Stimulated activated CD4-positive, alpha-beta T cell treated with anti-CD3 and anti-CD28 coated beads, TNF-alpha, amount 100 ng/mL, for 1 hour (primary cell): ENCODE data around the gene COL5A1.
"Not testable (repeated sequence)": the region's sequence is repeated elsewhere in the genome, so short reads cannot be mapped to it uniquely, and the experiment has no call there.

Experiments
- DNase-seq, 3 donors: peaks; one replicate each; pipeline ENCODE4 v3.0.0-alpha.2; 2020; ENCODE audit warnings: low read depth in 3 of 3, low spot score in 1 of 3

COL5A1 gene

GRCh38 chr9:134850611-134851010 lies 209.0 kb downstream of the COL5A1 start:
- DNase-seq: no peak

DNA sequence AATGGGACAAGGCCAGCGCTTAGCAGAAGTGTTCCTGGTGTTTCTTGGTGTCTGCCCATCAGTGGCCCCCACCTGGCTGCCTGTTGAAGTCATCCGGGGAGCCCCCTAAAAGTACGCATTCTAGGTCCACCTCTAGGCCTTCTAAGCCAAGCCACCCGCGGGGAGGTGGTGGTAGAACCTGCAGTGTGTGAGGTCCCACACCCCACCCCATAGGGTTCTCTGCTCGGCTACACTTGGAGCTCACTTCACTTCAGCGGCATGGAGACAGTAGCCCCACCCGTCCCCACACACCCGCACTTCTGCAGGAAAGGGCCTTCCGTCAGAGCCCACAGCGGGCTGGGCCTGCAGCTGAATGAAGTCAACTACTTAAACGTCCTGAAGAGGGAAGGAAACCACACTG lies 209.4 kb downstream of the COL5A1 start:
- DNase-seq: no peak

DNA sequence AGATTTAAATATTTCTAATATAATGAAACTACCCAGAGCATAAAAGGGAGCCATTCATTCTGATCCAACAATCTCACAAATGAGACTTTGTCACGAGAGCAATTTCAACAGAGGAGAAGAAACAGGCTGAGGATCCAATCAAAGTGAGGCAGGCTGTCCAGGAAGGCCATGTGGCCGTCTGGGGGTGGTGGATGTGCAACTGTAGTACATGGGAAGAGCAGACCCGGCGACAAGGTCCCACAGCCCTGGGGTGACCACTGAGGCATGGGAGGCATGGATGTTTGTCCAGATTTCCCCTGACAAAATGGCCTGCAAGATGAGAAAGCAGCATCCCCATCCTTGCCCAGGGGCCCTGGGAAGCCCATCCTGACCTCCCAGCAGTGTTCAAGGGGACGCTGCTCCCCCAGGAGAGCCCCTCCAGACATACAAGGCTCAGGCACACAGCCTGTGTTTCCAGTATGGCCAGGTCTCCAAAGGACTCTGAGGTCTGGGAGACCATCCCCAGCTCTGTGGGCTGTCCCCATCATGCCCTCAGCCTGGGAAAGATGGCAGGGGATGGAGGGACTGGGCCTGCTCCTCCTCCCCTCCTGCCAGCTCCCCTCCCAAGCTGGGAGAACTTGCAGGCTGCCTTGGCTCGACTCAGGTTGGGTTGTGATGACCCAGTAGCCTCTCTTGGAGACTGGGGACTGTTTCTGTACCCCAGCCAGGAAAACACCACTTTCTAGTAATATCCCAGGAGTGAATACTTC lies 211.5 kb downstream of the COL5A1 start:
- DNase-seq: no peak

GRCh38 chr9:134853893-134854292 lies 212.3 kb downstream of the COL5A1 start:
- no peak for DNase-seq

DNA sequence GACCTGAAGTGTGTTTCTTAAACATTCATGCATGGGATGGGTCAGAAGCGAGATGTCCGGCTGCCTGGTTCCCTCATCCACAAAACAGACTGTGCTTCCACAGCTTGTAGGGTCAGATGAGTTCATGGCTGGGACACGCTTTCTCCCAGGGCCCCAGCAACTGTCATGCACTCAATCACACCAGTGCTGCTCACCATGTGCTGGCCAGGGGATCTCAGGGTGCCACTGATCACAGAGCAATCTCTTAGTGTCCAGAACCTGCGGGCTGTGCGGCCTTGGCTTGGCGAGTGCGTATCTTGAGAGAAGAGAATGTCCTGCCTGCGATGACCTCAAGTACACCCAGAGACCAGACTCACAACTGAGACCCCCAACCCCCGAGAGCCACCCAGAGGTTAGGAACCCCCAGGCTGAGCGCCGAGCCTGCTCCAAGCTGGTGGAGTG lies 213.0 kb downstream of the COL5A1 start:
- DNase-seq: no peak

GRCh38 chr9:134855231-134855899 lies 213.8 kb downstream of the COL5A1 start:
- no peak for DNase-seq

DNA sequence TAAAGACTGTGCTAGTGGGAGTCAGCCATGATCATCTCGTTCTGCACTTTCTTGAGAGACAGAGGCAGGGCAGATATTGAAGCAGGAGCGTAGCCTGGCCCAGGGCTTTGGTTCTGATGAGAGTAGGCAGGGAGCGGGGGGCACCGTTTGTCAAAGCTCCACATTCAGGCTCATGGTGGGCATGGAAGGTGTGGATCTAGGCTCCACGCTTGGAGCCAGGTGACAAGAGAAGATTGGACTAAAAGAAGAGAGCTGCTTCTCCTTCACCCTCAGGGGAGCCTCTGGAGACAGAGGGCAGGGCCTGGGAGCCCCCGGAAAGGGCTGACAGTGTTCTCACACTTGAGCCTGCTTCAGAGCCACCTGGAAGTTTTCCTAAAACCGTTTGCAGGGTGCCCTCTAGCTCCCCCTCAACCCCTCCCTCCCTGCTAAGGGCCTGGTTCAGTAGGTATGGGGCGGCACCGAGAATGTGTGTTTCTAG lies 214.3 kb downstream of the COL5A1 start:
- DNase-seq: no peak

DNA sequence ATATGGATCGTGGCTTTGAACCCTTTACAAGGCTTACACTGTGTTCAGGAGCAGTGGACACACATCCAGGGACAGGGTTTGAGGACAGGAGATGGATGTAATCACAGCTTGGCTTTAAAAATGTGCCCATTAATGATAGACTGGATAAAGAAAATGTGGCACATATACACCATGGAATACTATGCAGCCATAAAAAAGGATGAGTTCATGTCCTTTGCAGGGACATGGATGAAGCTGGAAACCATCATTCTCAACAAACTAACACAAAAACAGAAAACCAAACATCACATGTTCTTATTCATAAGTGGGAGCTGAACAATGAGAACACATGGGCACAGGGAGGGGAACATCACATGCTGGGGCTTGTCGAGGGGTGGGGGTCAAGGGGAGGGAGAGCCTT lies 215.8 kb downstream of the COL5A1 start:
- DNase-seq: not testable (repeated sequence)

GRCh38 chr9:134858051-134858841 lies 216.6 kb downstream of the COL5A1 start:
- DNase-seq: no peak

GRCh38 chr9:134860510-134860909 lies 218.9 kb downstream of the COL5A1 start:
- DNase-seq: no peak

- no peak for DNase-seq
Observed at GRCh38 chr9:134861595-134862334, 220.2 kb downstream of the COL5A1 start.

- DNase-seq: no peak
Observed at GRCh38 chr9:134863306-134863902, 221.8 kb downstream of the COL5A1 start.

DNA sequence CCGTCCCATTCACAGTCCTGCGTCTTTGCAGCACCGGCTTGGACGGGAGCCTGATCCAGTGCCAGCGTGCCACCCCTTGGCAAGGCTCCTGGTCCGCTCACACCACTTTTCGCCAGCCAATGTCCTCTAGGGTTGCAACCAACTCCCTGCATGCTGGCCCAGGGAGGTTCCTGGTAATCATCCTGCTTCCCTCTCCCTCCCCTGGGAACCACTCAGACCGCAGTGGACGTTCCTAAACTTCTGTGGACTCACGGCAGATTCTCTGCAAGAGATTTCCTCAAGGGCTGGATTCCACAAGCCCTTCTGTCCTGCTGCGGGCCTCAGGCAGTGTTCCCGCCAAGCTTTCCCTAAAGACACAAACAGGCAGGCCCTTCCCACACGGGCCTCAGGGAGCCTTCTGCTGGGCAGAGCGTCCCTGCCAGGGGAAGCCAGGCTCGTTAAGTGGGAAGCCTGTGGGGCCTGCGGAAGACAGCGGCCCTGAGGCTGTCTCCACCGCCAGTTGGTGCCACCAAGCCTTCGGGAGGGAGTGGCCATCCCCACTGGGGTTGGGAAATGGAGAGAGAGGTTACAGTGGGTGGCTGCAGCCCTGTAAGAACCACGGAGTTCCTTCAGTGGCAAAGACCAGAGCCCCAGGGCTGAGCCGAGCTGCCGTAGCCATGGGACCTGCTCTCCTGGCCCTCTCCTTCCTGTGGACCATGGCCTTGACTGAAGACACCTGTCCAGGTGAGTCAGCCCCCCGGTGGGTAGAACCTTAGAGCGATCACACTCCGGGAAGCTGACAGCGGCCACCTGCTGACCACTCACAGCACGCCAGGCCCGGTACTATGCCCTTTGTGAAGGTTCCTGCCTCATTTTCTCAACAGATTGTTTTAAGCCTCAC lies 222.6 kb downstream of the COL5A1 start:
- DNase-seq: no peak

DNA sequence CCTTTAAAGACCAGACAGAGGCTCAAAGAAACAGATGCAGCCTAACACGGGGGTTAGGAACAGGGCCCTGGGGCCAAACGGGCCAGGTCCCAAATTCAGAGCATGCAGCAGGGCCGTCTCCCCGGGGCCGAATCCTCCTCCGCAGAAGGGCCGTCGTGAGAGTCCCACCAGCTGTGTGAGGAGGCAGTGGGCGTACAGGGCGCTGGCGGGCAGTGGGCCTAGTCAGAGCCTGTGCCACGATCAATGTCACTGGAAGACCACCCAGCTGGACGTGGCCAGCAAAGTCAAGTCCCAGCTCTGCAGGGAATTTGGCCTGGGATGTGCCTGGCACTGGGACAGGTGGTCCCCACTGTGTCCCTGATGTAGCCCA lies 223.2 kb downstream of the COL5A1 start:
- DNase-seq: no peak

GRCh38 chr9:134867917-134868750 lies 226.5 kb downstream of the COL5A1 start:
- DNase-seq: no peak

DNA sequence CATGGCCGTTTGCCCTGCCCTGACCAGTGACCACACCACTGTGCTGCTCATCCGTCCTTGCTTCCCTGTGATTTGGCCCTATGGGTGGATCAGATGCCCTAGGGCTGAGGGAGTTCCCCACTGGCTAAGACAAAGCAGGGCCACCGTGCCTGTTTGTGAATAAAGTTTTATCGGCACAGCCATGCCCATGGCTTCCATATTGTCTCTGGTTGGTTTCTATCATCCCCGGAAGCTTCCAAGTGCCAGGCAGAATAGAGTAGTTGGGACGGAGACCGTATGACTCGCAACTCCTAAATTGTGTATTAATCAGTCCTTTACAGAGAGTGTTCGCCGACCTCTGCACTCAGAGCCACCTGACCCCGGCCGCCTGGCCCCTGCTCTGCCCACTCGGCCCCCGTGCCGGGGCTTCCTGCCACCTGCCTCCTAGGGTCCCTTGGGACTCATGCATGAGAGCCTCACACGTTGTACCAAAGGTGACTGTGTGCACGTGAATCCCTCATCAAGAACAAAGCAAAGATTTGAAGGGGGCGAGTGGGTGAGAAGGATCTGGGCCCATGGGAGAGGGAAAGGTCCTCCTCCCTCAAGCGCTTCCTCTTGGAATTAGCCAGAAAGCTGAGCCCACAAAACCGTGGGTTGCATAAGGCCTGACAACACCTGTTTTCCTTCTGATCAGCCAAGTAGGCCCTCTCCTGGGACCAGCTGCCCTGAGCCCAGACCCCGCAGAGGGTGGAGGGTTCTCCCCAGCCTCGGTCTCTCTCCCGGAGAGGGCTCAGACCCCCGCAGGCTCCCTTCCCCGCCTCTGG lies 227.3 kb downstream of the COL5A1 start:
- no peak for DNase-seq

DNA sequence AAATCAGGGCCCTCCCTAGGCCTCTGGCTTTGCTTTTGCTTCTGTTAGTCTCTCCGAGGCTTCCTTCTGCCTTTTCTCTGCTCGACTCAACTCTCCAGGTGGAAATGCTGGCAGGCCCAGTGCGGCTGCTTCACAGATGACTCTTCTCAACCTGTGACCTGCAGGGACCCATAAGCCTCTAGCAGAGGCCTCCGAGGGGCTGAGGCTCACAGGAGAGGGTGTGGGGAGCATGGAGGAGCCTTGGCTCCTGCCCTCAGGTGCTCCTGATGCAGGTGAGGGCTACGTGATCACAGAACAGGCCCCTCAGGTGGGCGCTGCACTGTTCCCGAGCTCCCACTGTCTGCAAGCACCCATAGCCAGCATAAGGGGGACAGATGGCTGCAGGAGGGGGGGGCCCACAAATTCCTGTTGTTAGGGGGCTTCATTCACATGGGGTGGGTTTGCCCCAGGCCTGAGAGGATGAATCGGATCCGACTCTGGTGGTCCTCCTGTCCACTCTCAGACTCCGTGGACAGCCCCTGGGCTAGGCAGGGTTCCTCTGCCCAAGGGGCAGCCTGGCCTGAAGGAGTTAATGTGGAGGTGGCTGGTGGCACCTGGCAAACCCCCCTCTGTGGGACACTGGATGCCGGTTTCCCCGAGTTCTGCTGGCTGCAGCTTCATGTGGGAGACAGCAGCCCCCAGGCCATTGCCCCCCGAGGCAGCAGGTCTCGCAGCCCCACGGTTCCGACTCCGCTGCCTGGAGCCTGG lies 228.1 kb downstream of the COL5A1 start:
- DNase-seq: no peak
